SK-N-SH treated with all-trans-retinoic acid at 6 μM for 48 hours (cell line): ENCODE data around the gene MAP3K7.

Experiments used
- ATAC-seq: fragments of 200-7000 bp; cut with Tn5 transposase; 3 replicates; pipeline ENCODE4 v1.9.1; 2020; ENCODE audit warnings: mild to moderate bottlenecking, moderate library complexity
- ARNTL ChIP-seq: fragments of 450-650 bp; formaldehyde crosslinking; IDR thresholded peaks from 2 replicates; pipeline ENCODE4 v1.5.0; 2020; ENCODE audit warnings: low read depth, mild to moderate bottlenecking, moderate library complexity, borderline replicate concordance
- BACH2 ChIP-seq: fragments of 250-450 bp; sonication (Bioruptor Pico); IDR thresholded peaks from 2 replicates; pipeline ENCODE4 v1.9.0; 2021; ENCODE audit warnings: mild to moderate bottlenecking, borderline replicate concordance
- CREB5 ChIP-seq: fragments of 250-450 bp; sonication (Bioruptor Pico); IDR thresholded peaks from 2 replicates; pipeline ENCODE4 v1.5.1; 2020; ENCODE audit warnings: low read depth, mild to moderate bottlenecking, moderate library complexity
- CSDC2 ChIP-seq: fragments of 250-450 bp; sonication (Bioruptor Pico); IDR thresholded peaks from 2 replicates; pipeline ENCODE4 v1.5.0; 2020; ENCODE audit warnings: mild to moderate bottlenecking, moderate library complexity
- CSRNP3 ChIP-seq: fragments of 250-450 bp; sonication (Bioruptor Pico); IDR thresholded peaks from 2 replicates; pipeline ENCODE4 v1.5.1; 2021; ENCODE audit warnings: mild to moderate bottlenecking, moderate library complexity
- ESRRG ChIP-seq: fragments of 250-450 bp; sonication (Bioruptor Pico); IDR thresholded peaks from 2 replicates; pipeline ENCODE4 v1.6.1; 2021; ENCODE audit warnings: mild to moderate bottlenecking
- GLIS3 ChIP-seq: fragments of 250-450 bp; sonication (Bioruptor Pico); IDR thresholded peaks from 2 replicates; pipeline ENCODE4 v1.5.0; 2020; ENCODE audit warnings: mild to moderate bottlenecking, moderate library complexity
- OSR1 ChIP-seq: fragments of 250-450 bp; sonication (Bioruptor Pico); IDR thresholded peaks from 2 replicates; pipeline ENCODE4 v1.8.0; 2022; ENCODE audit warnings: moderate library complexity, mild to moderate bottlenecking, inconsistent platforms
- PPARA ChIP-seq: fragments of 250-450 bp; sonication (Bioruptor Pico); IDR thresholded peaks from 2 replicates; pipeline ENCODE4 v1.5.0; 2020; ENCODE audit warnings: mild to moderate bottlenecking, borderline replicate concordance
- RARB ChIP-seq: fragments of 250-450 bp; sonication (Bioruptor Pico); IDR thresholded peaks from 2 replicates; pipeline ENCODE4 v1.8.0; 2021; ENCODE audit warnings: mild to moderate bottlenecking, moderate library complexity
- SNAI2 ChIP-seq: fragments of 250-450 bp; sonication (Bioruptor Pico); IDR thresholded peaks from 2 replicates; pipeline ENCODE4 v1.5.0; 2020; ENCODE audit warnings: mild to moderate bottlenecking, moderate library complexity
- TCF4 ChIP-seq: fragments of 250-450 bp; sonication (Bioruptor Pico); IDR thresholded peaks from 2 replicates; pipeline ENCODE4 v1.8.0; 2021; ENCODE audit warnings: mild to moderate bottlenecking, moderate library complexity, borderline replicate concordance
- TOX ChIP-seq: fragments of 250-450 bp; sonication (Bioruptor Pico); IDR thresholded peaks from 2 replicates; pipeline ENCODE4 v1.8.0; 2021; ENCODE audit warnings: mild to moderate bottlenecking, moderate library complexity, borderline replicate concordance
- TSHZ2 ChIP-seq: fragments of 250-450 bp; sonication (Bioruptor Pico); IDR thresholded peaks from 2 replicates; pipeline ENCODE4 v1.5.0; 2020; ENCODE audit warnings: mild to moderate bottlenecking, moderate library complexity
- ZFP3 ChIP-seq: fragments of 250-450 bp; sonication (Bioruptor Pico); IDR thresholded peaks from 2 replicates; pipeline ENCODE4 v1.5.0; 2020; ENCODE audit warnings: mild to moderate bottlenecking, moderate library complexity
- ZFP30 ChIP-seq: fragments of 450-650 bp; formaldehyde crosslinking; IDR thresholded peaks from 2 replicates; pipeline ENCODE4 v1.5.0; 2022; ENCODE audit warnings: mild to moderate bottlenecking, moderate library complexity
- ZNF565 ChIP-seq: fragments of 450-650 bp; formaldehyde crosslinking; conservative IDR thresholded peaks from 2 replicates; pipeline ENCODE4 v1.5.0; 2020; ENCODE audit warnings: low read depth, mild to moderate bottlenecking, moderate library complexity
- ZNF8 ChIP-seq: fragments of 450-650 bp; formaldehyde crosslinking; IDR thresholded peaks from 2 replicates; pipeline ENCODE4 v1.5.0; 2020; ENCODE audit warnings: mild to moderate bottlenecking, moderate library complexity
- TF ChIP-seq, protein P1 (sequence below): fragments of 250-450 bp; sonication (Bioruptor Pico); IDR thresholded peaks from 2 replicates; pipeline ENCODE4 v1.8.0; 2020; ENCODE audit warnings: mild to moderate bottlenecking, moderate library complexity, borderline replicate concordance
- TF ChIP-seq, protein P2 (sequence below): fragments of 250-450 bp; sonication (Bioruptor Pico); IDR thresholded peaks from 2 replicates; pipeline ENCODE4 v1.8.0; 2021; ENCODE audit warnings: low read depth, mild to moderate bottlenecking, moderate library complexity, borderline replicate concordance

MAP3K7 gene

GRCh38 chr6:90478278-90478677 lies 108.6 kb downstream of the MAP3K7 start:
- TF ChIP-seq PPARA (CRISPR knock-in tag): no peak
- TF ChIP-seq, protein P1, sequence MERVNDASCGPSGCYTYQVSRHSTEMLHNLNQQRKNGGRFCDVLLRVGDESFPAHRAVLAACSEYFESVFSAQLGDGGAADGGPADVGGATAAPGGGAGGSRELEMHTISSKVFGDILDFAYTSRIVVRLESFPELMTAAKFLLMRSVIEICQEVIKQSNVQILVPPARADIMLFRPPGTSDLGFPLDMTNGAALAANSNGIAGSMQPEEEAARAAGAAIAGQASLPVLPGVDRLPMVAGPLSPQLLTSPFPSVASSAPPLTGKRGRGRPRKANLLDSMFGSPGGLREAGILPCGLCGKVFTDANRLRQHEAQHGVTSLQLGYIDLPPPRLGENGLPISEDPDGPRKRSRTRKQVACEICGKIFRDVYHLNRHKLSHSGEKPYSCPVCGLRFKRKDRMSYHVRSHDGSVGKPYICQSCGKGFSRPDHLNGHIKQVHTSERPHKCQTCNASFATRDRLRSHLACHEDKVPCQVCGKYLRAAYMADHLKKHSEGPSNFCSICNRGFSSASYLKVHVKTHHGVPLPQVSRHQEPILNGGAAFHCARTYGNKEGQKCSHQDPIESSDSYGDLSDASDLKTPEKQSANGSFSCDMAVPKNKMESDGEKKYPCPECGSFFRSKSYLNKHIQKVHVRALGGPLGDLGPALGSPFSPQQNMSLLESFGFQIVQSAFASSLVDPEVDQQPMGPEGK: no peak
- no peak for TF ChIP-seq CREB5 (CRISPR knock-in tag)
- no peak for TF ChIP-seq ARNTL
- no peak for TF ChIP-seq OSR1 (CRISPR knock-in tag)
- no peak for TF ChIP-seq CSDC2 (CRISPR knock-in tag)
- TF ChIP-seq ZFP3 (CRISPR knock-in tag): no peak
- no peak for TF ChIP-seq GLIS3 (CRISPR knock-in tag)
- no peak for TF ChIP-seq TCF4 (CRISPR knock-in tag)
- TF ChIP-seq, protein P2, sequence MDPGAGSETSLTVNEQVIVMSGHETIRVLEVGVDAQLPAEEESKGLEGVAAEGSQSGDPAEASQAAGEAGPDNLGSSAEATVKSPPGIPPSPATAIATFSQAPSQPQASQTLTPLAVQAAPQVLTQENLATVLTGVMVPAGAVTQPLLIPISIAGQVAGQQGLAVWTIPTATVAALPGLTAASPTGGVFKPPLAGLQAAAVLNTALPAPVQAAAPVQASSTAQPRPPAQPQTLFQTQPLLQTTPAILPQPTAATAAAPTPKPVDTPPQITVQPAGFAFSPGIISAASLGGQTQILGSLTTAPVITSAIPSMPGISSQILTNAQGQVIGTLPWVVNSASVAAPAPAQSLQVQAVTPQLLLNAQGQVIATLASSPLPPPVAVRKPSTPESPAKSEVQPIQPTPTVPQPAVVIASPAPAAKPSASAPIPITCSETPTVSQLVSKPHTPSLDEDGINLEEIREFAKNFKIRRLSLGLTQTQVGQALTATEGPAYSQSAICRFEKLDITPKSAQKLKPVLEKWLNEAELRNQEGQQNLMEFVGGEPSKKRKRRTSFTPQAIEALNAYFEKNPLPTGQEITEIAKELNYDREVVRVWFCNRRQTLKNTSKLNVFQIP (CRISPR knock-in tag): no peak
- no peak for TF ChIP-seq ESRRG
- TF ChIP-seq CSRNP3 (CRISPR knock-in tag): no peak
- no peak for TF ChIP-seq BACH2 (CRISPR knock-in tag)
- no peak for TF ChIP-seq SNAI2 (CRISPR knock-in tag)
- TF ChIP-seq ZFP30 (CRISPR knock-in tag): no peak
- TF ChIP-seq ZNF565: no peak
- no peak for TF ChIP-seq ZNF8 (CRISPR knock-in tag)
- TF ChIP-seq TOX (CRISPR knock-in tag): no peak
- TF ChIP-seq TSHZ2 (CRISPR knock-in tag): no peak

GRCh38 chr6:90477366-90477765 lies 109.5 kb downstream of the MAP3K7 start:
- no peak for TF ChIP-seq SNAI2 (CRISPR knock-in tag)
- no peak for TF ChIP-seq ZFP3 (CRISPR knock-in tag)
- no peak for TF ChIP-seq ZNF565
- TF ChIP-seq BACH2 (CRISPR knock-in tag): no peak
- no peak for TF ChIP-seq ARNTL
- no peak for TF ChIP-seq ZFP30 (CRISPR knock-in tag)
- no peak for TF ChIP-seq RARB
- no peak for ATAC-seq

More at GRCh38 chr6:90478278-90478677, 108.6 kb downstream of the MAP3K7 start:
- ATAC-seq: no peak

DNA sequence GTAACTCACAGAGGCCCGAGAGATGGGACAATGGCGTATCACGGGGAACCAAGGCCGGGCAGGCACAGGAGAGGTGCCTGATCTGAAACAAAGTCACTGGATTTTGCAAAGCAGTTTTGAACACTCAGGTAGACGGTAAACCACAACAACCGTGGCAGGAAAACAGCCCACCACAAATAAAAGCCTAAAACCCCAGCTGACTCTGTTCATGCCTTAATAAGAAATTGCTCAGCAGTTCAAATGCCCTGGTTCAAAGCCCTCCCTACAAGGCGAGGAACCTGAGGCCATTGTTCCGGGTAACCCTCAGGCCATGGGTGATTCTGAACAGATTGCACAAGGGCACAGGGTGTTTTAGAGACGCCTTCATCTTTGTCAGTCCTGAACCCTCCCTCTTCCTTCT lies 114.2 kb downstream of the MAP3K7 start:
- no peak for TF ChIP-seq TSHZ2 (CRISPR knock-in tag)
- no peak for TF ChIP-seq OSR1 (CRISPR knock-in tag)
- no peak for TF ChIP-seq ZNF8 (CRISPR knock-in tag)
- no peak for ATAC-seq
